Cardiac ventricle fibroblast (primary cell): ENCODE data around the gene MAPKAP1. TPM values are rescaled to one million over a fixed set of nuclear protein-coding genes. Genes with fewer than 3 reads are reported as not detected.

Experiments
- total RNA-seq: library from RNA; depleted of rRNA; stranded (reverse); fragments of >200 nt; gene quantifications from 2 replicates; pipeline ENCODE4 v1.2.3, GENCODE V29; 2015

MAPKAP1 gene
- 54.6 and 81.8 TPM in 2 replicates for total RNA-seq

DNA sequence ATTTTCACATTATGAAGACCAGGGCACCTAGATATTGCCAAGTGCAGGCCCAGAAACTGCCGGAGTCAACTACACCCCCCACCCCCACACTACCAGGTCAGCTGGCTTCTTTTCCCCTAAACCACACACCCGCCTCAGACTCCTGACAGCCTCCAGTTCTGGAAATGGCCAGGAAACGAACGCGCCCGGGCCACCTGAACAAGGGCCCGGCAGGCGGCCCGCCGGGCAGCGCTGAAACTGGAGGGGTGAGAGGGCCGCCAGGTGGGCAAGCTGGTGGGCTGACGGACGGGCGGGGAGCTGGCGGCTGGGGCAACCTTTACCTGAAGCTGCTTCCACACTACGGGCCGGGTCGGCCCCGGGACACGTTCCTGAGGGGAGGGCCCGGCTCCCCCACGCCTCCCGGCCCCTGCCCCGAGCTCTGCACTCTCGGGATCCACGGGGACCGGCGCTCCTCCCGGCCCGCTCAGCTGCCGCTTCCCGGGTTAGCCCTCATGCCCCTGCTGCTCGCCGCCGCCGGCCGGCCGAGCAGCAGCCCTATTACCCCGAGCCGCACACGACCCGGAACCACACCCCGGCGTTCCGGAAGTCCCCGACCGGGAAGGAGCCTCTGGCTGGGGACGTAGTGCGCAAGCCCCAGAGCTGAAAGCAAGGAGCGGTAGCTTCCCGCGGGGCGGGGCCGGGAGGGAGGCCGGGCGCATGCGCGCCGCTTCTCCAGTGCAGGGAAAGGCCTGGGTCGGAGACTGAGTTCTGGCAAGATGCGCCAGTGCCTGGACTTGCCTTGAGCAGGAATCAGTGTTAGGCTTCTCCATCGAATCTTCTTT is at the start of gene MAPKAP1:
TSS of gene MAPKAP1 (minus strand) at position 558 of the 821 bp plus-strand sequence. CDS start 34,634 bp downstream, outside the sequence.

DNA sequence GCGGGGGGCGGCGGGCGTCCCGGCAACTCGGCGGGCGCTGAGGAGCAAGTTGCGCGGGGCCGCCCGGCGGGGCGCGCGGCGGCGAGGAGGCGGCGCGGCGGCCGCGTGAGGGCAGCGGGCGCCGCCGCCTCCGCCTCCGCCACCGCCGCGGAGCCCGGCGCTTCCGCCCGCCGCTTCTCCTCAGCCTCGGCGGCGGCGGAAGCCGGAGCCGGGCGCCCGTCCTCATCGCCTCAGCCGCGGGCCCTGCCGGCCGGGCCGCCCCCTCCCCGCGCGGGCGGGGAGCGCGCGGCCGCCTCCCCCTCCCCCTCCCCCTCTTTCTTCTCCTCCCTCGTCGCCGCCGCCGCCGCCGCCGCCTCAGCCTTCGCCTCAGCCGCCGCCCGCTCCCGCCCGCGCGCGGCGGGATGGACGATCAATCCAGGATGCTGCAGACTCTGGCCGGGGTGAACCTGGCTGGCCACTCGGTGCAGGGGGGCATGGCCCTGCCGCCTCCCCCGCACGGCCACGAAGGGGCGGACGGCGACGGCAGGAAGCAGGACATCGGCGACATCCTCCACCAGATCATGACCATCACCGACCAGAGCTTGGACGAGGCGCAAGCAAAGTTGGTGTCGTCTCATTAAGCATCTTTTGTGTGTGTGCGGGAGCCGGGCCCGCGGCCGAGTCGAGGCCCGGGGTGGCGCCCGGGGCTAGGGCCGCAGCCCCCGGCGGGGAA is 40.2 kb upstream of the MAPKAP1 start, which contains the start of gene PBX3:
TSS of gene PBX3 (plus strand) at position 321 of the 712 bp plus-strand sequence.

Other genes starting within 250 kb of the MAPKAP1 start
- 14.0 and 16.4 TPM in 2 replicates for gene PBX3, start 40.2 kb upstream of the MAPKAP1 start, total RNA-seq